Astrocyte (in vitro differentiated cells and primary cell): ENCODE data around the gene ONECUT3. TPM values are rescaled to one million over a fixed set of nuclear protein-coding genes. Genes with fewer than 3 reads are reported as not detected.
"Not testable (repeated sequence)": the region's sequence is repeated elsewhere in the genome, so short reads cannot be mapped to it uniquely, and the experiment has no call there.

Experiments
- DNase-seq: peaks from one replicate; pipeline ENCODE4 v3.0.0-alpha.2; 2010; ENCODE audit warnings: low read depth
- FAIRE-seq: peaks from 2 replicates; lab custom pipeline; 2011; peaks lifted over from hg19 to GRCh38; lab: Jason Lieb, UNC
- H2AFZ ChIP-seq: 2 replicates; pipeline ENCODE4 v1.6.0; 2012; ENCODE audit warnings: low read depth, low read length, inconsistent platforms
- H3K27ac ChIP-seq: 2 replicates; pipeline ENCODE4 v1.5.1; 2011; ENCODE audit warnings: low read depth, low read length, inconsistent platforms
- H3K27me3 ChIP-seq: 2 replicates; pipeline ENCODE4 v1.6.0; 2011; ENCODE audit warnings: low read length, inconsistent platforms; ENCODE audit not compliant: insufficient read depth
- H3K36me3 ChIP-seq: 2 replicates; pipeline ENCODE4 v1.5.1; 2011; ENCODE audit warnings: low read length, inconsistent platforms; ENCODE audit not compliant: insufficient read depth
- H3K4me1 ChIP-seq: 2 replicates; pipeline ENCODE4 v1.5.1; 2011; ENCODE audit warnings: low read length, inconsistent platforms; ENCODE audit not compliant: insufficient read depth
- H3K4me2 ChIP-seq: 2 replicates; pipeline ENCODE4 v1.6.0; 2012; ENCODE audit warnings: low read length, inconsistent platforms
- H3K4me3 ChIP-seq: 2 replicates; pipeline ENCODE4 v1.5.1; 2011; ENCODE audit warnings: low read depth, mild to moderate bottlenecking, low read length, inconsistent platforms; ENCODE audit not compliant: insufficient read depth
- H3K79me2 ChIP-seq: 2 replicates; pipeline ENCODE4 v1.6.0; 2012; ENCODE audit warnings: mild to moderate bottlenecking, low read length, inconsistent platforms; ENCODE audit not compliant: insufficient read depth
- H3K9ac ChIP-seq: 2 replicates; pipeline ENCODE4 v1.6.0; 2012; ENCODE audit warnings: mild to moderate bottlenecking, low read length, inconsistent platforms
- H3K9me3 ChIP-seq: 2 replicates; pipeline ENCODE4 v1.5.1; 2012; ENCODE audit warnings: low read depth, mild to moderate bottlenecking, low read length, inconsistent platforms; ENCODE audit not compliant: insufficient read depth
- H4K20me1 ChIP-seq: 2 replicates; pipeline ENCODE4 v1.6.0; 2012; ENCODE audit warnings: low read length, inconsistent platforms; ENCODE audit not compliant: insufficient read depth
- H3K27ac Mint-ChIP-seq: one replicate; pipeline ENCODE4 v1.8.0; 2021; ENCODE audit warnings: mild to moderate bottlenecking, mixed read lengths; ENCODE audit not compliant: unreplicated experiment
- H3K27me3 Mint-ChIP-seq: one replicate; pipeline ENCODE4 v1.8.0; 2021; ENCODE audit warnings: low read depth, mixed read lengths; ENCODE audit not compliant: unreplicated experiment
- H3K36me3 Mint-ChIP-seq: one replicate; pipeline ENCODE4 v1.8.0; 2021; ENCODE audit warnings: low read depth, mixed read lengths; ENCODE audit not compliant: unreplicated experiment
- H3K4me1 Mint-ChIP-seq: one replicate; pipeline ENCODE4 v1.8.0; 2021; ENCODE audit warnings: low read depth, mixed read lengths; ENCODE audit not compliant: unreplicated experiment
- H3K4me3 Mint-ChIP-seq: one replicate; pipeline ENCODE4 v1.8.0; 2021; ENCODE audit warnings: mild to moderate bottlenecking, moderate library complexity, mixed read lengths; ENCODE audit not compliant: unreplicated experiment
- H3K9me3 Mint-ChIP-seq: one replicate; pipeline ENCODE4 v1.8.0; 2021; ENCODE audit warnings: mild to moderate bottlenecking, mixed read lengths; ENCODE audit not compliant: unreplicated experiment
- CTCF ChIP-seq: IDR thresholded peaks from 2 replicates; pipeline ENCODE4 v1.5.1; 2011; ENCODE audit warnings: low read depth, mild to moderate bottlenecking, inconsistent platforms, low read length, moderate library complexity; ENCODE audit not compliant: insufficient read depth
- EZH2 ChIP-seq: IDR thresholded peaks from 2 replicates; pipeline ENCODE4 v1.6.1; 2012; ENCODE audit warnings: mild to moderate bottlenecking, low read length, inconsistent platforms; ENCODE audit not compliant: insufficient read depth
- total RNA-seq: library from RNA; stranded (reverse); gene quantifications from 2 replicates; pipeline ENCODE4 v1.2.1, GENCODE V29; 2021

ONECUT3 gene
- total RNA-seq, 1 donor from 2014 or later: not detected

DNA sequence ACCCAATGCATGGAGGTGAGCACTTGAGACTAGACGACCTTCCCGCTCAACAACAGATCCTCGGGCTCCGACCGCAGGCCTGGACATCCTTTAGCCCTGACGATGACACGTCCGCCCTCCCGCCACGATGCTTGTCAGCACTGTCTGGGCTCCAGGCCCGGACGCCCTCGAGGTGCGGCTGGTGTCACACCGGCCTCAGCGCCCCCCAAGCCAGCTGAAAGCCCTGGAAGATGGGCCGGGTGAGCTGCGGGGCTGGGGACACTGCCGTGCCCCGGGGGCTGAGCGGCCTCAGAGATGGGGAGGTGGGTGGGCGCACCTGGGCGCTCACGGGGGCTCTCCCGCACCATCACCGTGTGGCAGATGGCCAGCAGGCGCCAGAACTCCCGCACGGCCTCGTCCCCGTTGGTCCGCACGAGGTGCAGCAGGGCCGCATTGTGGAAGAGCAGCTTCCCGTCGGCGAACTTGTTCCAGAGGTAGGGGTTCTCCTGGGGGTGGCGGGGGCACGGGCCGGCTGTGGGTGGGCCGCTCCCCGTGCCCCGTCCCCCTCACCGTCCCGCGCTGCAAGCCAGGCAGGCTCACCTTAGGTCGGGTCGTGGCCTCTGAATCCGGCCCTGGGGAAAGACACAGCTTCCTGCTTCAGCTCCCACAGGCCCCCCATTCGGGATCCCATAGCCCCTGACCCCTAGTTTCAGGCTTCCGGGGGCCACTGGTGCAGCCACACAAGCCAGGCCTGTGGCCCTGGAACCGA is 43.3 kb downstream of the ONECUT3 start:
- Mint-ChIP-seq H3K4me1 (no peaks in the 10 kb centered on the region), H3K4me3 (no peak overlapping the region), H3K27me3 (peaks cover 2% of the 10 kb centered on the region), H3K9me3 (no peaks in the 10 kb centered on the region), H3K27ac (no peak overlapping the region), H3K36me3 (peaks cover 5% of the 10 kb centered on the region)
- FAIRE-seq (no peak), DNase-seq (no peak)
- Histone ChIP-seq H3K4me3 (no peak overlapping the region), H3K9ac (no peak overlapping the region), H2AFZ (no peak overlapping the region), H3K9me3 (no peaks in the 10 kb centered on the region), H4K20me1 (no peaks in the 10 kb centered on the region), H3K27me3 (no peaks in the 10 kb centered on the region), H3K79me2 (no peaks in the 10 kb centered on the region), H3K4me1 (no peaks in the 10 kb centered on the region), H3K36me3 (no peaks in the 10 kb centered on the region), H3K27ac (no peak overlapping the region), H3K4me2 (peak overlapping the region; percentile 56)
- TF ChIP-seq CTCF: no peak
- no peak for TF ChIP-seq EZH2

GRCh38 chr19:1797313-1797712 is 44.0 kb downstream of the ONECUT3 start:
- H3K27ac ChIP-seq: not testable (repeated sequence)

DNA sequence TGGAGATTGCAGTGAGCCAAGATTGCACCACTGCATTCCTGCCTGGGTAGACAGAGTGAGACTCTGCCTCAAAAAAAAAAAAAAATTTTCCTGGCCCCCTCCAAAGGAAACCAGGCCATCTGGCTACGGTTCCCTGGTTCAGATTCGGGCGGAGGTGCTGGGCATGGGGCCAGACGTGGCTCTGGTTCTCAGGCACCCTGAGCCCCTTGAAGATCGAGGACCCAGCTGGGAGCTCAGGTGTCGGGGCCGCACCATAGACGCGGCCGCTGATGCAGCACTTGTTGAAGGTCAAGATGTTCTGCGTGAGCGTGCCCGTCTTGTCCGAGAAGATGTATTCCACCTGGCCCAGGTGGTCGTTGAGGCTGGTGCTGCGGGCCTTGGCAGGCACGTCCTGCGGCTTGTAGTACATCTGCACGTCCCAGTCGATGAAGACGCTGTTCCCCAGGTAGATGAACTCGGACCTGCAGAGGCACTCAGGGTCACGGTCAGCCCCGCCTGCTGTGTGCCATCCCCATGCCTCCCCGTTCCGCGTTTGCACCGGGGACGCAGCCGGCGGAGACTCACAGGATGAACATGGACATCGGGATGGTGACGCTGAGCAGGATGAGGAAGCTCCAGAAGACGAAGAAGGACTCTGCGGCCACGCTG is 46.5 kb downstream of the ONECUT3 start:
- Histone ChIP-seq H3K4me2 (no peak overlapping the region), H2AFZ (no peak overlapping the region), H3K4me1 (no peaks in the 10 kb centered on the region), H3K79me2 (no peaks in the 10 kb centered on the region), H3K9ac (no peak overlapping the region), H3K9me3 (no peaks in the 10 kb centered on the region), H3K4me3 (no peak overlapping the region), H4K20me1 (no peaks in the 10 kb centered on the region), H3K27ac (no peak overlapping the region), H3K27me3 (no peaks in the 10 kb centered on the region), H3K36me3 (no peaks in the 10 kb centered on the region)
- no peaks in the 10 kb centered on the region for H3K4me1 Mint-ChIP-seq
- no peak overlapping the region for H3K4me3 Mint-ChIP-seq
- no peak for TF ChIP-seq EZH2
- TF ChIP-seq CTCF: no peak
- DNase-seq (no peak), FAIRE-seq (no peak)
- peak overlapping the region; percentile 23 for H3K27ac Mint-ChIP-seq
- peaks cover 14% of the 10 kb centered on the region for H3K36me3 Mint-ChIP-seq
- peaks cover 3% of the 10 kb centered on the region for H3K9me3 Mint-ChIP-seq
- H3K27me3 Mint-ChIP-seq: peaks cover 7% of the 10 kb centered on the region

More at GRCh38 chr19:1797313-1797712, 44.0 kb downstream of the ONECUT3 start:
- not testable (repeated sequence) for H3K4me2 ChIP-seq, H3K9me3 ChIP-seq, H3K4me1 ChIP-seq, H3K27me3 ChIP-seq, H3K9ac ChIP-seq, H3K27ac Mint-ChIP-seq, H3K4me3 Mint-ChIP-seq, H3K79me2 ChIP-seq, H3K36me3 Mint-ChIP-seq, H3K4me1 Mint-ChIP-seq, H3K36me3 ChIP-seq, H4K20me1 ChIP-seq, DNase-seq, H3K27me3 Mint-ChIP-seq, H3K9me3 Mint-ChIP-seq, FAIRE-seq, H3K4me3 ChIP-seq, H2AFZ ChIP-seq
